ENCODE results near the gene BRD9. TPM values are rescaled to one million over a fixed set of nuclear protein-coding genes. Genes with fewer than 3 reads are reported as not detected.
"Not testable (repeated sequence)": the region's sequence is repeated elsewhere in the genome, so short reads cannot be mapped to it uniquely, and the experiment has no call there.

The BRD9 gene
- total RNA-seq, 2 donors from 2014 or later = 58.2 to 67.9 TPM

DNA sequence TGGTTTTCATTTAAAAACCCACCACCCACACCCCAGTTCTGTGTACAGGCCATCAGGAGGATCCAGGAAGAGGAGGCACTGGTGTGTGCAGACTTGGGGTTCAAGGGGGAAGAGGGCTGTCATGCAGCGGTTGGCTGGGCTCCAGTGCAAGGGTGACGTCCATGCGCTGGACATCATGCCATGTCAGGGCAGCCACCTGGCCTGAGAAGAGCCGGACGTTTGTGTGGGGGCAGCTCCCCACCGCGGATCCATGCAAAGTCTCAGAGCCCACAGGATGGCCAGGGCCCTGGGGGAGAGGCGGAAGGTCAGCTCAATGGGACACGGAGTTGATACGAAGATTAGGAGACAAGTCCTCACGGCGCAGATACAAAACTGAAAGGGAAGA lies 11.1 kb downstream of the BRD9 start:
- Histone ChIP-seq H3K4me1 (ENCODE audit: control insufficient read depth, insufficient read depth, low read length) (no peaks in the 10 kb centered on the region), H3K9ac (ENCODE audit: extremely low read depth, low read length, poor library complexity, severe bottlenecking) (no peak overlapping the region), H3K36me3 (ENCODE audit: control insufficient read depth, insufficient read depth, low read length) (peaks cover 76% of the 10 kb centered on the region), H3K4me3 (ENCODE audit: low read length) (no peak overlapping the region), H3K27me3 (ENCODE audit: control insufficient read depth, insufficient read depth, low read length, poor library complexity, severe bottlenecking) (no peaks in the 10 kb centered on the region), H3K27ac (ENCODE audit: low read depth, low read length) (no peak overlapping the region), H3K9me3 (ENCODE audit: control insufficient read depth, low read length) (no peaks in the 10 kb centered on the region)
- peaks cover 75% of the 10 kb centered on the region for H3K36me3 Mint-ChIP-seq (ENCODE audit: low read depth)
- no peak for DNase-seq
- 95 to 98% methylated on average over 10 to 12 of the region's 12 CpGs for WGBS, 2 experiments (ENCODE audit: insufficient coverage in 1 of 2, insufficient read length in 1 of 2)
- TF ChIP-seq, protein P1, sequence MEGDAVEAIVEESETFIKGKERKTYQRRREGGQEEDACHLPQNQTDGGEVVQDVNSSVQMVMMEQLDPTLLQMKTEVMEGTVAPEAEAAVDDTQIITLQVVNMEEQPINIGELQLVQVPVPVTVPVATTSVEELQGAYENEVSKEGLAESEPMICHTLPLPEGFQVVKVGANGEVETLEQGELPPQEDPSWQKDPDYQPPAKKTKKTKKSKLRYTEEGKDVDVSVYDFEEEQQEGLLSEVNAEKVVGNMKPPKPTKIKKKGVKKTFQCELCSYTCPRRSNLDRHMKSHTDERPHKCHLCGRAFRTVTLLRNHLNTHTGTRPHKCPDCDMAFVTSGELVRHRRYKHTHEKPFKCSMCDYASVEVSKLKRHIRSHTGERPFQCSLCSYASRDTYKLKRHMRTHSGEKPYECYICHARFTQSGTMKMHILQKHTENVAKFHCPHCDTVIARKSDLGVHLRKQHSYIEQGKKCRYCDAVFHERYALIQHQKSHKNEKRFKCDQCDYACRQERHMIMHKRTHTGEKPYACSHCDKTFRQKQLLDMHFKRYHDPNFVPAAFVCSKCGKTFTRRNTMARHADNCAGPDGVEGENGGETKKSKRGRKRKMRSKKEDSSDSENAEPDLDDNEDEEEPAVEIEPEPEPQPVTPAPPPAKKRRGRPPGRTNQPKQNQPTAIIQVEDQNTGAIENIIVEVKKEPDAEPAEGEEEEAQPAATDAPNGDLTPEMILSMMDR (conservative IDR thresholded peaks at IDR 0.05) = no peak
- no peaks in the 10 kb centered on the region for H3K4me1 Mint-ChIP-seq
- H3K27ac Mint-ChIP-seq = no peak overlapping the region
- H3K9me3 Mint-ChIP-seq = no peaks in the 10 kb centered on the region
- H3K27me3 Mint-ChIP-seq (ENCODE audit: insufficient read depth) = no peaks in the 10 kb centered on the region
- H3K4me3 Mint-ChIP-seq = no peak overlapping the region

DNA sequence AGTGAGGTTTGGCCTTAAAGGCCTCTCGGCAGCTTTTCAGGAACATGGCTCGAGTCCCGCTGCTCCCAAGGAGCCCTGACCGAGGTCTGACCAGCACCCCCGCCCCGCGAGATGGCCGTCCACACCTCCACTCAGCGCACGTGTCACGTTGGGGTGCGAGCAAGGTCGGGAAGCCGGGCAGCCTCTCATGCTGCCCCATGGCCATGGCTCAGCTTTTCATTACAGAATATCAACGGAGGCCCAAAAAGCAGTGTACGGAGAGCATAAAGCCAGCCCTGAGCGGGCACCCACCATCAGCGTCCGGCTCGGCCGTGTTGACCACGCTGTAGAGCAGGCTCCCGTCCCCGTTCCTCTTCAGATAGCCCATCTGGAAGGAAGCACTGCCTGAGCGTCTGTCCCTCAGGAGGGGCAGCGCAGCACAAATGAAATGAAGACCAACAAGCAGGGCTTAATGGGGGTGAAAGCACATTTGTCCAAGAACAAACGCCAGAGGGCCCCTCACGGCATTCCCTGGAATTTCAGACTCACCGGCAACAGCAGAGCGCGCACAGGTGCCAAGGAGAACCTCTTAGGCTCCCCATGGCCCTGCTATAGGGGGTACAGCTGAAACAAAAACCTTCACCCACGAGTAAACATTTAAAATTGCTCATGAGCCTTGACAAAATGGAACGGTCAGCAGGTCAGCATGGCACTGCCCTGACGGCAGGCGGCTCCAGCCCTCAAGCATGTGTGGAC lies 11.6 kb downstream of the BRD9 start:
- Histone ChIP-seq H3K27me3 (ENCODE audit: control insufficient read depth, insufficient read depth, low read length, poor library complexity, severe bottlenecking) (no peaks in the 10 kb centered on the region), H3K27ac (ENCODE audit: low read depth, low read length) (no peak overlapping the region), H3K36me3 (ENCODE audit: control insufficient read depth, insufficient read depth, low read length) (peaks cover 76% of the 10 kb centered on the region), H3K4me3 (ENCODE audit: low read length) (no peak overlapping the region), H3K4me1 (ENCODE audit: control insufficient read depth, insufficient read depth, low read length) (no peaks in the 10 kb centered on the region), H3K9me3 (ENCODE audit: control insufficient read depth, low read length) (no peaks in the 10 kb centered on the region), H3K9ac (ENCODE audit: extremely low read depth, low read length, poor library complexity, severe bottlenecking) (no peak overlapping the region)
- H3K27ac Mint-ChIP-seq = no peak overlapping the region
- H3K36me3 Mint-ChIP-seq (ENCODE audit: low read depth) = peaks cover 74% of the 10 kb centered on the region
- no peak for DNase-seq
- H3K4me1 Mint-ChIP-seq = no peaks in the 10 kb centered on the region
- H3K27me3 Mint-ChIP-seq (ENCODE audit: insufficient read depth) = no peaks in the 10 kb centered on the region
- H3K4me3 Mint-ChIP-seq = no peak overlapping the region
- WGBS, 2 experiments (ENCODE audit: insufficient coverage in 1 of 2, insufficient read length in 1 of 2) = 96% methylated on average over 24 to 35 of the region's 35 CpGs
- H3K9me3 Mint-ChIP-seq = no peaks in the 10 kb centered on the region
- TF ChIP-seq, protein P1 (conservative IDR thresholded peaks at IDR 0.05) = no peak

DNA sequence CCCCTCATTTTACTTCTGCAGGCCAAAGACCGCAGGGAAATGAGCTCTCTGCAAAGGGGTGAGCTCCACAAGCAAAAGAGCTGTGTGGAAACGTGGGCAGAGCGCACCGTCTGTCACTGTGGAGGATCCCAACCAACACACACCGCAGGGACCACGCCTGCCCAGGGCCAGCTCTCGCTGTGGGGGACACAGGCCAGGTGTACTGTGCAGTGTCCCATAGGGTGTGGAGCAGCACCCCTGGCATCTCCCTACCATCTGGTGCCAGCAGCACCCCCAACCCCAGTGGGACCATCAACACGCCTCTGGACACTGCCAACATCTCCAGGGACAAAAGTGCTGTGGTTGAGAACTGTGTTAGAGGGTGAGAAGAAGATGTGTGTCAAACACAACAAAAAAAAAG lies 13.9 kb downstream of the BRD9 start:
- H3K4me3 Mint-ChIP-seq; H3K27ac Mint-ChIP-seq; H3K27me3 Mint-ChIP-seq (ENCODE audit: insufficient read depth); H3K27me3 ChIP-seq (ENCODE audit: control insufficient read depth, insufficient read depth, low read length, poor library complexity, severe bottlenecking); H3K4me1 Mint-ChIP-seq; DNase-seq; H3K9ac ChIP-seq (ENCODE audit: extremely low read depth, low read length, poor library complexity, severe bottlenecking); H3K4me1 ChIP-seq (ENCODE audit: control insufficient read depth, insufficient read depth, low read length); H3K9me3 ChIP-seq (ENCODE audit: control insufficient read depth, low read length); H3K9me3 Mint-ChIP-seq; H3K4me3 ChIP-seq (ENCODE audit: low read length); H3K27ac ChIP-seq (ENCODE audit: low read depth, low read length): not testable (repeated sequence)
- H3K36me3 ChIP-seq (ENCODE audit: control insufficient read depth, insufficient read depth, low read length) = peaks cover 74% of the 10 kb centered on the region
- no CpG with 5 or more reads among the region's 8 CpGs for WGBS, 2 experiments (ENCODE audit: insufficient coverage in 1 of 2, insufficient read length in 1 of 2)
- H3K36me3 Mint-ChIP-seq (ENCODE audit: low read depth) = peaks cover 73% of the 10 kb centered on the region

DNA sequence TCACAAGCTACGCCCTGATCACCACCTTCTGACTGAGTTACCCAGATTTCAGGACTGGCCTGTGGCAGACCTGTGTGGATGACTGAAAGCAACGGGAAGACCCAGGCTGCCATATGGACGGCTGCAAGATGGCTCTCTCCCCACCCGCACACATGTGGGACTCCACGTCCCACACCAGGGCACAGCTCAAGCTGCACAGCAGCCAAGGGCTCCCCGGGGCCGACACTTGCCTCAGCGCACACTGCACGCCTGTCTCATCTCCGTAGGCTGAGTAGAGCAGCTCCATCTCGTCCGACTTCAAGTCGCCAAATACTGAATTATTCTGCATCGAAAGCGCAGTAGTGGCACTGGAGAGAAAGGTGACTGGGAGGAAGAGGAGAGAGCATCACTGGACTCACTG lies 14.5 kb downstream of the BRD9 start:
- peaks cover 73% of the 10 kb centered on the region for H3K36me3 Mint-ChIP-seq (ENCODE audit: low read depth)

More for the DNA sequence above, 14.5 kb downstream of the BRD9 start:
- Mint-ChIP-seq H3K4me1 (no peaks in the 10 kb centered on the region), H3K4me3 (no peak overlapping the region), H3K27me3 (ENCODE audit: insufficient read depth) (no peaks in the 10 kb centered on the region), H3K27ac (no peak overlapping the region), H3K9me3 (no peaks in the 10 kb centered on the region)
- DNase-seq = no peak
- WGBS, 2 experiments (ENCODE audit: insufficient coverage in 1 of 2, insufficient read length in 1 of 2) = 96 to 98% methylated on average over 15 of the region's 15 CpGs
- no peak overlapping the region for H3K9ac ChIP-seq (ENCODE audit: extremely low read depth, low read length, poor library complexity, severe bottlenecking)
- peaks cover 74% of the 10 kb centered on the region for H3K36me3 ChIP-seq (ENCODE audit: control insufficient read depth, insufficient read depth, low read length)
- H3K4me3 ChIP-seq (ENCODE audit: low read length) = no peak overlapping the region
- H3K27me3 ChIP-seq (ENCODE audit: control insufficient read depth, insufficient read depth, low read length, poor library complexity, severe bottlenecking) = no peaks in the 10 kb centered on the region
- H3K9me3 ChIP-seq (ENCODE audit: control insufficient read depth, low read length) = no peaks in the 10 kb centered on the region
- TF ChIP-seq, protein P1 (conservative IDR thresholded peaks at IDR 0.05) = no peak
- no peak overlapping the region for H3K27ac ChIP-seq (ENCODE audit: low read depth, low read length)
- H3K4me1 ChIP-seq (ENCODE audit: control insufficient read depth, insufficient read depth, low read length) = peaks cover 5% of the 10 kb centered on the region
